NCI-H2029 treated with DMSO at 0.1 percent for 48 hours (cell line): ENCODE measurements around the gene COL5A1.

Experiments used
- DNase-seq: peaks from one replicate; lab custom pipeline; 2025; lab: John Stamatoyannopoulos, UW

Gene COL5A1

GRCh38 chr9:134835987-134836386 lies 194.4 kb downstream of the COL5A1 start:
- DNase-seq = no peak

DNA sequence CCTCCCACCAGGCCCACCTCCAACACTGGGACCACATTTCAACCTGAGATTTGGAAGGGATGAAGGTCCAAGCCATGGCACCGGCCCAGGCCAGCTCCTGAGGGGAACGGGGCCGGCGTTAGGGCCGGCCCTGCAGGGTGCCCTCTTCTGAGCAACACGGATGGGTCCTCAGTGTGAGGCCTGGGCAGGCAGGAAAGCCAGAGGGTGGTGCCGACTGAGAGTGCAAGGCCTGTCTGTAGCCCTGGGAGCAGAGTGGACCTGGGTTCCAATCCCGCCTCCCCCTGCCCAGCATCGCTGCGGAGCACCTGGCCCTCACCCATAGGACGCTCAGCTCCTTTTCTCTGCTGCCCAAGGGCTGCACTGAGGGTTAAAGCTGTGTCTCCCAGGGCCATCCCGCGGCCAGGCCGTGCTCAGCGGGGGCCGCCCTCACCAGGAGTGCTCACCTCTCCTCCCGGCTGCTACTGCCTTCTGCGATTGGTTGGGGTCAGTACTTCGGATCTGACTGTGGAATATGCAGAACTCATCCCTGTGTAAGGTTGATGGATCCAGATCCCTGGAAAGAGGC lies 194.9 kb downstream of the COL5A1 start:
- DNase-seq = no peak

- DNase-seq = no peak
Measured at GRCh38 chr9:134837529-134837928, 195.9 kb downstream of the COL5A1 start.

DNA sequence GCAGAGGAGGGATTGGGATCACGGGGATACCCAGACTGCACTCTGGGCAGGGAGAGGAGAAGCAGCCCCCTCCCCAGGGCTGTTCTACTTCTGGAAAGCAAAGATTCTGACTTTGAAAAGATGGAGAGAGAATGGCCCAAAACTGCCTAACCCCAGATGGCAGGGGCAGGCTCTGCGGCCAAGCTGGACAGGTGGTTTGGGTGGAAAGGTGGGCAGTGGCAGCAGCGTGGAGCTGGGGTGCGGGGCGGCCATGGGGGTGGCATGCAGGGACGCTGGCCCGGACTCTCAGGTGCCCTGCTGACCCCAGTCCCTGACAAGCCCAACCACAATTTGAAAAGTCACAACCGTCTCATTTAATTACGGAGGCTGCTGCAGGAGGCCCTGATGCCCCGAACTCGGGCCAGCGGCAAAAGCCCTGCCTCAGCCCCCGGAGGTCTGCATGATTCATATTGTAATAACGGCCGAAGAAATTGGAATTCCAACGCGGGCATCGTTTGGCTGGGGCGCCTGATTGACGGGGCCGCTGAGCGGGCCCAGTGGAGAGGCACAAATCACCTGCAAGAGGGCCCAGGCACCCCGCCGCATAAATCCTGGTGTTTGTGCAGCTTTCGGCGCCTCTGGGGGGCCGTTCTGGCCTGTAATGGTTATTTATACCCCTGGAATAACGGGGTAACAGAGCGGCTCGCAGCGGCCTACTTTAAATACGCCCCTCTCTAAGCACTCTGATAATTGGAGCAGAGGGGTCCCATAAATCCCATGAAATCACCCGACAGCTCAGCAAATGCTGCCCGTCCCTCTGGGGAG lies 197.2 kb downstream of the COL5A1 start:
- no peak for DNase-seq

DNA sequence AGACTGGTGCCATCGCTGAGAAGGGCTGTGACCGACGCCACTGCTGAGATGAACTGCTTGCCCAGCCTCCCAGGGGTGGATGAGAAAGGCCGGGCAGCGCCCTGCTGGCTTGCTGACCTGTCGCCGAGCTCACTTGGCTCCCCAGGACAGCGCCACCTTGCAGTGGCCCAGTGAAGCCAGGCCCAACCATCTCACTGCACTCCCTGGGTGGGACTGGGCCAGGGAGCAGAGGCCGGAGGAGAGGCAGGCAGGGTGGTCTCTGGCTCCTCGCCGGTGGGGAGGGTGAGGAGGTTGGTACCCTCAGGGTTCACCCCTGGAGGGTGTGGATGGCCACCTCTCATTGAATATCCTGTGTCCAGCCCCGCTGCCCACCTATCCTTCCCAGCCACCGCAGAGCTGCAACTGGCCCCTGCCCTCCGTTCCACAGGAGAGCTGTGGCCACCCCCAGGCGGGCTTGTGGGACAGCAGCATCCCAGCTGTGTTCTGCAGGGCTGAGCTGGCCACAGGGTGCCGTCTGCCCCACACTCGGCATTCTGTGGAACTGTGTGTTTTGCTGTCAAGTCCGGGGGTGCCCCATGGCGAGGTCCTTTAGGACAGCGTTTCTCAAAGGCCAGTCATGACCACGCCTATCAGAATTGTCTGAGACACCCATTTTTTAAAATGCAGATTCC lies 198.0 kb downstream of the COL5A1 start:
- DNase-seq = no peak

- no peak for DNase-seq
Measured at GRCh38 chr9:134840511-134840910, 198.9 kb downstream of the COL5A1 start.

DNA sequence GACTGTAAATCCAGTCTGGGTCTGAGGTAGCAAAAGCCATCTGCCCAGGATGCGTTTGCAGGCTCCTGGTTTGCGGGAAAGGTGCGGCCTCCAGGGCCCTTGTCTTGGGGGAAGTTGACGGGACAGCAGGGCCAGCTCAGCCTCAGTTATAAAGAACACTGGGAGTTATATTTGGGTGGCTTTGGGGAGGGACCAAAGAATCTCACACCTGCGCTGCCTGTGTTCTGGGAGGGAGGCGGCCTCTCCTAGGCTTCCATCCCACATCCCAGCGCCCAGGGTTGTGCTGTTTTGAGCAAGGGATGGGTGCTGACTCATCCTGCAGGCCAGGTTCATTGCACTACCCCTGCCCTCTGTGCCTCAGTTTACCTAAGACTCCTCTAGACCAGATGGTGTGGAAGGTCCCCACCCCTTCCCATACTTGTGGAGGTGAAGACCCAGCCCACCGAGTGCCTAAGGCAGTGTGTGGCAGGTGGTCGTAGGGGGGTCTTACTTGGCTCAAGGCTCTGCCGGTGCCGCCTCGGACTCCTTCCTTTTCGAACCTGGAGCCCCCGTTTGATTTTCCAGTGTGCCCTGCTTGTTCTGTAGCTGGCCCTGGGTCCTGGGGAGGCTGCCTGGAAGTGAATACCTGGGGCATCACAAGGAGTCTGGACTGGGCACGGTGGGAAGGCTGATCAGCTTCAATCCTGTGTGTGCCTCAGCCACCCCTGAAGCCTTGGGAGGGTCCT lies 199.7 kb downstream of the COL5A1 start:
- no peak for DNase-seq

GRCh38 chr9:134842321-134842720 lies 200.7 kb downstream of the COL5A1 start:
- DNase-seq = no peak

- no peak for DNase-seq
Measured at GRCh38 chr9:134843740-134844139, 202.1 kb downstream of the COL5A1 start.

DNA sequence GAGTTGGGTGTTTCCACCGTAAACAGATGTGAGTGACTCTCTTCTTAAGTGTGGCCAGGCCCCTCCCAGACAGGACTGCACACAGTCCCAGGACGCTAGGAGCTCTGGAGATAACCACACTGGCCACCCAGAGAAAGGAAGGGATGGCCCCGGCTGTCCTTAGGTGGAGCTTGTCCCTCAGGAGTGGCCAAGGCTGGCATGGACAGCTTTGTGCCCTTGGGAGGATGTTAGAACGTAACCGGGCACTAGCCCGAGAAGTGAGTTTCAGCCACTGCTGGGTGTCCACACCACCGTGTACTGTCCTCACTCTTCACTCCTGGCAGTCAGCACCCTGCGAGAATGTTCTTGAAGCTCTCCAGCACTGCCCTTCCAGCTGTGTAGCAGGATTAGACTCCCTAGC lies 203.2 kb downstream of the COL5A1 start:
- DNase-seq = no peak

GRCh38 chr9:134846187-134846586 lies 204.6 kb downstream of the COL5A1 start:
- DNase-seq = no peak

- DNase-seq = no peak
Measured at GRCh38 chr9:134846699-134847098, 205.1 kb downstream of the COL5A1 start.

DNA sequence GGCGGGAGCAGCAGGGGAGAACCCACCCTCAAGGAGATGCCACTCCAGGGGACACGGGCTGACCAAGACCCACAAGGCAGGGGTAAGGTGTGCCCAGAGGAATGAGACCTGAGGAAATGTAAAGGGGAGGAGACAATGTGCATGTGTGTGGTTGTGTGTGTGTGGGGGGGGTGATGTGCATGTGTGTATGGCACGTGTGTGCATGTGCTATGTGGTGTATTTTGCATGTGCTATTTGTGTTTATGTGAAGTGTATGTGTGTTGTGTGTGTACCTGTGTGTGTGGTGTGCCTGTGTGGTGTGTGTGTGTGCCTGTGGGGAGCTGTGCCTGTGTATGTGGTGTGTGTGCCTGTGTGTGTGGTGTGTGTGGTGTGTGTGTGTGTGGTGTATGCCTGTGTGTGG lies 205.5 kb downstream of the COL5A1 start:
- no peak for DNase-seq

GRCh38 chr9:134847752-134848432 lies 206.3 kb downstream of the COL5A1 start:
- DNase-seq = no peak

- DNase-seq = no peak
Measured at GRCh38 chr9:134848504-134848903, 206.9 kb downstream of the COL5A1 start.

DNA sequence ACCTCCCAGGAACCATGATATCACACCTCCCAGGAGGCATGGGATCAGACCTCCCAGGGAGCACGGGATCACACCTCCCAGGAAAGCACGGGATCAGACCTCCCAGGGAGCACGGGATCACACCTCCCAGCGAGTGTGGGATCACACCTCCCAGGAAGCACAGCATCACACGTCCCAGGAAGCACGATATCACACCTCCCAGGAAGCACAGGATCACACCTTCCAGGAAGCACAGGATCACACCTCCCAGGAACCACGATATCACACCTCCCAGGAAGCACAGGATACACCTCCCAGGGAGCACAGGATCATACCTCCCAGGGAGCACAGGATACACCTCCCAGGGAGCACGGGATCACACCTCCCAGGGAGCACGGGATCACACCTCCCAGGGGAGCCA lies 209.0 kb downstream of the COL5A1 start:
- no peak for DNase-seq

DNA sequence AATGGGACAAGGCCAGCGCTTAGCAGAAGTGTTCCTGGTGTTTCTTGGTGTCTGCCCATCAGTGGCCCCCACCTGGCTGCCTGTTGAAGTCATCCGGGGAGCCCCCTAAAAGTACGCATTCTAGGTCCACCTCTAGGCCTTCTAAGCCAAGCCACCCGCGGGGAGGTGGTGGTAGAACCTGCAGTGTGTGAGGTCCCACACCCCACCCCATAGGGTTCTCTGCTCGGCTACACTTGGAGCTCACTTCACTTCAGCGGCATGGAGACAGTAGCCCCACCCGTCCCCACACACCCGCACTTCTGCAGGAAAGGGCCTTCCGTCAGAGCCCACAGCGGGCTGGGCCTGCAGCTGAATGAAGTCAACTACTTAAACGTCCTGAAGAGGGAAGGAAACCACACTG lies 209.4 kb downstream of the COL5A1 start:
- no peak for DNase-seq

- DNase-seq = no peak
Measured at GRCh38 chr9:134852906-134853654, 211.5 kb downstream of the COL5A1 start.

GRCh38 chr9:134853893-134854292 lies 212.3 kb downstream of the COL5A1 start:
- DNase-seq = no peak

- no peak for DNase-seq
Measured at GRCh38 chr9:134854541-134854981, 213.0 kb downstream of the COL5A1 start.

DNA sequence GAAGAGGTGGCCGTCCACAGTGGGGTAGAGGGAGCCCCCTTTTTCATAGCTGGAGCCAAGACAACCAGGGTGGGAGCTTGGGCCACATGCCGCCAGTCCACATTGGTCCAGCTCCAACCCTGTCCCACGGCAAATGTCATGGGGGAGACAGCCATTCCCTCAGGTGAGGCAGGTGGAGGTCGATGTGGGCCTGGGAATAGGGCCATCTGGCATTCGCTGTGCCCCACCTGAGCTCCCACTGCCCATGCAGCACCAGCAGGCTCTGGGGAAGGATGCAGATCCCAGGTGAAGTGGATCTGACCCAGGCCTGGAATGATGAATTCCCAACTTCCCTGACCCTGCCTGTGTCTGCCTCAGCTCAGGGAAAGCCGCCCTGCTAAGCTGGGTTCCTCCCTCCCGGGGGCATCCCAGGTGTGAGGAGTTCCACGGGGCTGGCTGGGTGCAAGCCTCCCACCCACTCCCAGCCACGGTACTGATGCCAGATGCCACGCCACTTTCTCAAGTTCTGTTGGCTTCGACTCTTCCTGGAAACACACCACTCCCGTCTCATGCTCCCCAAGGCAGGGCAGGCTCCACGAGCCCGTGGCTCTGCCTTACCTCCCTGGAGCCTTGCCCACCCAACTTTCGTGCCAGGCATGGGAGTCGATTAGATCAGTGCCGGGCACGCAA lies 213.8 kb downstream of the COL5A1 start:
- no peak for DNase-seq
